DMS153 (cell line): ENCODE measurements around the gene ESYT2.
A peak's percentile ranks its signal among the peaks of the same experiment; 100 is the strongest.

ENCODE experiments used
- DNase-seq: peaks from one replicate; lab custom pipeline; 2025; lab: John Stamatoyannopoulos, UW

The ESYT2 gene

DNA sequence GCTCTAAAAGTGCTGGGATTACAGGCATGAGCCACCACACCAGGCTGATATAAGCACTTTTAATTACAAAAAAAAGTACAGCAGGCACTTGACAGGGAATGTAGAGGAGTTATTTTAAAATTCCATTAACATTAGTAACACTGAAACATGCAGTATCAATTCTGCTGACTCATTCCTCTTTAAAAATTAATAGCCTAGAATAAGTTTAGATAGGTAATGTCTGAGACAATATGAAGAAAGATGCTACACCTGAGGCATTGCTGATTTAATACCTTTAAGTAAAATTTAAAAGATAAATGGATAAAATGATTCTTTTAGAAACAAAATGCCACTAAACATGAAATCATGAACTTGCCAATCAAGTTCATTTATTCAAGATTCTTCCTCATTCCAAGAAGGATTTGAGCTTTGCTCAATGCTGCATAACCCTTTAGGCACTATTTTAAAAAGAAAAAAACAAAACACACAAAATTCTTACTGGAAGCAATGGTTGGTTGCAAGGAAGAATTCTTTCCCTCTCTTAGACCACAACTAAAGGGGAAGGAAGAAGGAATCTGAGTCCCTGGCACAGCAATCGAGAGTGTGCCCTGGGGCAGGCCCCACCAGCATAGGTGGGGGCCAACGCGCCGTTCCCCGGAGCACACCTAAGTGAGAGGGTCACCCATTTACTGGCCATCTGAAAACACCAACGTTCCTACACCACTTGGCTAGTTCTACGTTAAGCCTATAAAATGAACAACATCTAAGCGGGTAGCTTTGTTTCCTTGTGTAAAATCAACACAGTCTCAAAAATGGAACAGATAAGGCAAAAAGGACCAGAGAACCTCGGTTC lies 26.6 kb downstream of the ESYT2 start:
- no peak for DNase-seq

DNA sequence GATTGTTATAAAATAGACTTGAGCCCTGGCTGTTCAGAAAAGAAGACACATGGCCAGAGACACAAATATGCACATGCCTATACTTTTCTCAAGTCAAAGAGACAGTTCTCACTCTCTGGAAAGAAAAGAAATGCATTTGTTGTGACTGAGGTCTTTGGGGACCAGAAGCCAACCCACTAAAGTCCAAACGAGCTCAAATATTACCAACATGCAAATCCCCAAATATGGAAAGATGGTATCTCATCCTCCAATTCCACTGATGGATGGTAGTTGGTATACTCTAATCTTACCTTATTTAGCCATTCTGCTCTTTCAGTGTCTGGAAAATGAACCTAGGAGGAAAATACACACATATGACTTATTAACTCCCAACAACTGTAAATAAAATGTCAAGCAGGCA lies 30.6 kb downstream of the ESYT2 start:
- DNase-seq, result no peak

DNA sequence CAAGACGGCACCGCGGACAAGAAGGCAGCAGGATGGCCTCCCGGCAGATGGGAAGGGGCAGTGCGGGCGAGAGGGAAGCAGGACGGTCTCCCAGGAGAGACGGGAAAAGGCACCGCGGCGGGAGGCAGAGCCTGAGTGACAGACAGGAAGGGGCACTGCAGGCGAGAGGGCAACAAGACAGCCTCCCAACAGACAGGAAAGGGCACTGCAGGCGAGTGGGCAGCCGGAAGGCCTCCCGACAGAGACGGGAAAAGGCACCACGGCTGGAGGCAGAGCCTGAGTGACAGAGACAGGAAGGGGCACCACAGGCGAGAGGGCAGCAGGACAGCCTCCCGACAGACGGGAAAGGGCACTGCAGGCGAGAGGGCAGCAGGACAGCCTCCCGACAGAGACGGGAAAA lies 32.6 kb downstream of the ESYT2 start:
- DNase-seq, result no peak

DNA sequence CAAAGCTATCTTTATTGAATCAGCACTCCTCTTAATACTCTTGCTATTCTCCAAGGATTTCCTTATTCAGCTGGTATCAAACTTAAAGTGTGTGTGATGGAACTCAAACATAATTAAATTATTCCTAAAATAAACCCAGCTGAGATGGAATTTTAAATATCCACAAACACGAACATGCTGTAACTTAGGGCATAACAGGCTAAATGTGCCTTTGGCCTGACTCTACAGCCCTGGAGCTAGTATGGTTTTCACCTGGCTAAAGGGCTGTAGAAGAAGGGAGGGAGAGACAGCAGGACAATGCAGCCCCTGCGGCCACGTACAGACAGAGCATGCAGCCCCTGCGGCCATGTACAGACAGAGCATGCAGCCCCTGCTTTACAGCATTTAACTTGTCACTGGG lies 34.0 kb downstream of the ESYT2 start:
- no peak for DNase-seq

DNA sequence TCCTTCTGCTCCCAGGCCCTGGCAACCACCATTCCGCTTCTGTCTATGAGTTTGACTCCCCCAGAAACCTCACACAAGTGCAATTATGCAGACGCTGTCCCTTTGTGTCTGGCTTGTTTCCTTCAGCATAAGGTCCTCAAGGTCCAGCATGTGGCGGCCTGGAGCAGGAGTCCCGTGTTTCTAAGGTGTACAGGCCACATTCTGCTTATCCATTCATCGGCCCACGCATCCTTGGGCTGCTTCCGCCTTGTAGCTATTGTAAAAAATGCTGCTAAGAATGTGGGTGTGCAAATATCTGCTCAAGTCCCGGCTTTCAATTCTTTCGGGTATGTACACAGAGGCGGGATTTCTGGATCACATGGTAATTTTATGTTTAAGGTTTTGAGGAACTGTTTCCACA lies 38.2 kb downstream of the ESYT2 start:
- no peak for DNase-seq

DNA sequence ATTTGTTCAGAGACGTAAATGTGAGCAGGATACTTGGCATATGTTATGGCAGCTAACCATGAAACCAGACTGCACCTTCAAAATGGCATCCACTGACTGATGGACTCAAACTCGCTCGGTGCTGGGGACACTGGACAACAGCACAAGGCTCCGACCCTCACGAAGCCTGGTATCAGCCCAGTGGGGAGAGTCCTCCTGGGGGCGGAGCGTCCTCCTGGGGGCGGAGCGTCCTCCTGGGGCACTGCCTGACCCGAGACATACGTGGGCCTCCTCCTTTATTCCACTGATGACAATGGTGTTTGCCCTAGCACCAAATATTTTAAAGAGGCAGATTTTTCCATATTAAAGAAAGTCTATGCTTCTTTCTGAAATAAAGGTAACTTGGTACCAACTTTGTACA lies 39.5 kb downstream of the ESYT2 start:
- DNase-seq, result no peak

DNA sequence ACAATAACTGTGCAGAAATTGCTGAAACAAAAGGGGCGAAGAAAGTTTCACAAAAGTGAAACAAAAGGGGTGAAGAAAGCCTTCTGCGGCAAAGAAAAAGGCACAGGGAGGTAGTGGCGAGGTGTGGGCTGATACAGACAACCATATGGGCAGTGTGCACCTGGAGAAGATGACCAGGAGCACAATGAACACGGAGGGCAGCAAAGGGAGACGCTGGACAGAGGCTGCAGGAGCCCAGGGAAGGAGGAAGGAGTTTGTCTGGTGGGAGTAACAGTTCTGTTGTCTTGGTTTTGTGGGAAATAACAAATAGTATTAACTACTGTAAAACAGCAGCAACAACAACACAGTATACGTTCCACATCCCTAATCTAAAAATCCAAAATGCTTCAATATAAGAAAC lies 42.4 kb downstream of the ESYT2 start:
- DNase-seq, result no peak

DNA sequence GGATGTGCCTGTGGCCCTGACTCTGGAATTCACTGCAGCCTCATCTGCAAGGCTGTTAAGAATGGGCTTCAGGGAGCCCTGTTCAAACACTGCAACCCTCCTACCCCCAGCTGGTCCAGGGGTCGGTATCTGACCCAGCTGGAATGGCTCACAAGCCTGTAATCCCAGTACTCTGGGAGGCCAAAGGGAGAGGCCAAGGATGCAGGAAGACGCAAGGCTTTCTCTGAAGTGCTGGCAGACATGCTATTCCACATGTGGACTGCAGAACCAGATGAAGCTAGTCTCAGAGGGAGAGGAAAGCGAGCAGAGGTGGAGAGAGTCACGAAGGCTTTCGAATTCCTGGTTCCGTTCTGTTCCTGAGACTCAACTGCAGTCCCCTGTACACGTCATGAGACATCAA lies 45.0 kb downstream of the ESYT2 start:
- no peak for DNase-seq

DNA sequence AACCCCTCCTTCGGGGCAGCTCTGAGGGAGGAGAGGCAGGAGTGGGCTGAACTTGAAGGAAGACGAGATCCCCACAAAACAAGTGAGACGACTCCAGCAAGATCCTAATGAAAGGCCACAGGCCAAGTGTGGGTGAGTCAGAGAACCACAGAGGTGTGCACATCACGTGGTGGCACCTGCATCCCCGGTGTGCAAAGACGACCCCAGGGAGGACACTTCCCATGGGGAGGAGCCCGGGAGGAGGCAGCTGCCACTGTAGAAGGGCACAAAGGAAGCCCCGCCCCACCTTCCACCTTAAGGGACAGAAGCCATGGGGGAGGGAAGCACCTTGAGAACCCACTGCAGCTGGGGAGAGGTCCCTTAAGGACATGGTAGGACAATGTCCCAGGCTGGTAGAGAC lies 45.7 kb downstream of the ESYT2 start:
- no peak for DNase-seq

DNA sequence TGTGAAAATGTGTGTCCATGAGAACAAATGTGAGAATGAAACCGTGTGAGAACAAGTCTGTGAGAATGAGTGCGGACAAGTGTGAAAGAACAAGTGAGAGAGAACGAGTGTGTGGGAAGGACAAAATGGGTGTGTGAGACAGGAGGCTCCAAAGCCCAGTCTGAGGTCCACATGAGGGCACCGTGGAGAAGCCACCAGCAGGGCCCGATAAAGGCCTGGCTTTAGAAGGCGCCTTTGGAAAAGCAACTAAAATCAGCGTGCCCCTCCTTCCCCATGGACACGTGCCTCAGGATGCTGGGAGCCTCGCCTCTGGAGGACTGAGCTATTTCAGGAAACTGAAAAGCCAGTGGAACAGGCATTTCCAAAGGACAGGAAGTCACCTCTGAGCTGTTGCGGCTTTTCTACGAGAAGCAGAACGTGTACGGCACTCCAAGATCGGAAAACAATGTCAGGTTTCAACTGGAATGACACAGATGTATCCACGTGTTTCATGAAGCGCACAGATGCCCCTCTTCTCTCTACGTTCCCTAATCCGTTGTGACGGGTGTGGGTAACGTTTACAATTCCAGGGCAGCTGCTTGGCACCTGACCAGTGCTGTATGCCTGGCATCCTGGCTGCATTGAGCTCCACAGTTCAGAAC lies 46.4 kb downstream of the ESYT2 start:
- peak; percentile 75 for DNase-seq

DNA sequence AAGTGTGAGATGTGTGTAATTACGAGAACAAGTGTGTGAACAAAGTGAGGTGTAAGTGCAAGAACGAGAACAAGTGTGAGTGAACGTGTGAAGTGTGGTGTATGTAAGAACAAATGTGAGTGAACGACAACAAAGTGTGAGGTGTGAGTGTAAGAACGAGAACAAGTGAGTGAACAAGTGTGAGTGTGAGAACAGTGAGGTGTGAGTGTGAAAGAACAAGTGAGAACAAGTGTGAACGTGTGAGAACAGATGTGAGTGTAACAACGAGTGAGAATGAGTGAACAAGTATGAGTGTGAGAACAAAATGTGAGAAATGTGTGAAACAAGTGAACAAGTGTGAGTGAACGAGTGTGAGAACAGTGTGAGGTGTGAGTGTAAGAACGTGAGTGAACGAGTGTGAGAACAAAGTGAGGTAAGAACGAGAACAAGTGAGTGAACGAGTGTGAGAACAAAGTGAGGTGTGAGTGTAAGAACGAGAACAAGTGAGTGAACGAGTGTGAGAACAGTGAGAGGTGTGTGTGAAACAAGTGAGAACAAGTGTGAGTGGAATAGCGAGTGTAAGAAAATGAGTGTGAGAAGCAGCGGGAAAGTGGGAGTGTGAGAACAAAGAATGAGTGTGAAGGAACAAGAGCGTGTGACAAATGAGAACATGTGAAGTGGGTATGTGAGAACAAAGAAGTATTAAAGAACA lies 47.2 kb downstream of the ESYT2 start:
- no peak for DNase-seq

DNA sequence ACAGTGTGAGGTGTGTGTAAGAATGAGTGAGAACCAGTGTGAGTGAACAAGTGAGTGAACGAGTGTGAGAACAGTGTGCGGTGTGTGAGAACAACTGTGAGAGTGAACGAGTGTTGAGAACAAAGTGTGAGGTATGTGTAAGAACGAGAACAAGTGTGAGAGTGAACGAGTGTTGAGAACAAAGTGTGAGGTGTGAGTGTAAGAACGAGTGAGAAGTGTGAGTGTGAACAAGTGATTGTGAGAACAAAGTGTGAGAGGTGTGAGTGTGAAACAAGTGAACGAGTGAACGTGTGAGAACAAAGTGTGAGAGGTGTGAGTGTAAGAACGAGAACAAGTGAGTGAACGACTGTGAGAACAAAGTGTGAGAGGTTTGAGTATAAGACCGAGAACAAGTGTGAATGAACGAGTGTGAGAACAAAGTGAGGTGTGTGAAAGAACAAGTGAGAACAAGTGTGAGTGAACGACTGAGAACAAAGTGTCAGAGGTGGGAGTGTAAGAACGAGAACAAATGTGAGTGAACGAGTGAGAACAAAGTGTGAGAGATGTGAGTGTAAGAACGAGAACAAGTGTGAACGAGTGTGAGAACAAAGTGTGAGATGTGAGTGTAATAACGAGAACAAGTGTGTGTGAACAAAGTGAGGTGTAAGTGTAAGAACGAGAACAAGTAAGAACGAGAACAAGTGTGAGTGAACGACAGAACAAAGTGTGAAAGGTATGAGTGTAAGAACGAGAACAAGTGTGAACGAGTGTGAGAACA lies 47.9 kb downstream of the ESYT2 start:
- DNase-seq, result no peak

DNA sequence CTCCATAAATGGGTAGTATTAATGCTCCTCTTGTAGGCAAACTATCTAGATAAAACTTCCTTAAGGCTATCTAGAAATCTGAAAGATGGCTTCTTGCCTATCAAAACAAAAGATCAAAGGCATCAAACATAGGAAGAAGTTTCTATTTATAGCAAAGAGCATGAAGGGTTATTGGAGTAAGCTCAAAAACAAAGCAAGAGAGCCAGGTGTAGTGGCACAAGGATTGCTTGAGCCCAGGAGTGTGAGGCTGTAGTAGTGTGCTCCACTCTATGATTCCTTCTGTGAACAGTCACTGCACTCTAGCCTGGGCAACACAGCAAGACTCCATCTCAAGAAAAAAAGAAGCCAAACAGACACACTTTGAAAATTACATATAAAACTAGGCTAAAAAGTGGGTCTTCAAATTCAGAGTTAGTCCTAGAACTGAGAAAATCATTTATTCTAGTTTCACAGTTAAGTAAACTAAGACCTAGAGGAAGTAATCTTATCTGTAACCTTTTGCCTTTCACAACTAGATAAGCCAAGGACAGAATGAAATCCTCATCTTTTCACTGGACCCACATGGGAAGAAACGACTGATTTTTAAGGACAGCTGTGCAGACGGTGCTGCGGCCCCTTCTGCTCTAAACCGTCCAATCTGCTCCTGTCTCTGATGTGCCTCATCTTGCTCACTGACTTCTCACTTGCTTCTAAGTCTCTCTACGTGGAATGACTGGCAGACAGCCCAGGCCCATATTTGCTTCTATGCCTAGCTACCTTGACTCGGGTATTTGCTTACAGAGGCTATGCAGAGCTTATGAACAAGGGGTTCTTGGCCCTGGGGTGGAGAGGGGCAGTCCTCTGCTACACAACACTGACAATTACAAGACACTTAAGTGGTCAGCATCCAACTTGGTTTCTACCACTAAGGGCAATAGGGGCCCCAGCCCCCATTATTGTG lies 50.0 kb downstream of the ESYT2 start:
- no peak for DNase-seq

DNA sequence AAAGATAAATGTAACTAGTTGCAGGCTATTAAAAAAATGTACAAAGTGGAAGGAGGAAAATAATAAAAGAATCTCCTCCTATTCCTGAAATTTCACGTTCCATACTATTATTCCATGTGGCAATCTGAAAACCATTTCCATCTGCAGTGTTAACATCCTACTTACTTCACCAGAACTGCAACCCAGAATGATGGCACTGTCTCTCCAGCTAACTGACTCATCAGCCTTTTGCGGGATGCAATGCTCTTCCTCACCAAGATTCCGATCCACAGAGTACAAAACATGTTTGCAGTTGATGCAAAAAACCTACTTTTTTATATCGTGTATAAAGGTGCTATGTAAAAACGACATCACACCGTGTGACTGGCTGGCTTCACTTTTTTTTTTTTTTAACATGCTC lies 50.8 kb downstream of the ESYT2 start:
- no peak for DNase-seq

DNA sequence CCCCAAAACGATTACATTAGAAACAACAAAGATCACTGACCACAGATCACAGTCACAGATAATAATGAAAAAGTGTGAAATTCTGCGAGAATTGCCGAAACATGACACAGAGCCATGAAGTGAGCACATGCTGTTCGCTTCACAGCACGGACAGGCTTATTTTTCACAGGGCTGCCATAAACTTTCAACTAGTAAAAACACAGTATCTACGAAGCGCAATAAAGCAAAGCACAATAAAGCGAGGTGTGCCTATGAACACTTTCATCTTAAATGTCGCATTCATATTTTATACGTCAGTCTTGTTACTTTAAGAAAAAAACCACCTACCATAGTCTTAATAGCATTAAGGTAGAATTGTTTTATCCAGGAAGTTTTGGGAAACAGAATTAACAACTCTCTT lies 51.5 kb downstream of the ESYT2 start:
- DNase-seq, result no peak

DNA sequence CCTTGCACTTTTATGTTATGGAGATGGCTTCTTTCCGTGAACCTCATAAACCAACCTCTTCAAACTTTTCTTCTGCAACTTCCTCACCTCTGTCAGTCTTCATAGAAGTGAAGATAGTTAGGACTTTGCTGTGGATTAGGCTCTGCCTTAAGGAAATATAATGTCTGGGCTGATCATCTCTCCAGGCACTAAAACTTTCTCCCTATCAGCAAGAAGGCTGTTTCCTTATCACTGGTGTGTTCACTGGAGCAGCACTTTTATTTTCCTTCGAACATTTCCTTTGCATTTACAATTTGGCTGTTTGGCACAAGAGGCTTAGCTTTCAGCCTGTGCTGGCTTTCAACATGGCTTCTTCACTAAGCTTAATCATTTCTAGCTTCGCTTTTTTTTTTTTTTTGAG lies 52.8 kb downstream of the ESYT2 start:
- no peak for DNase-seq

DNA sequence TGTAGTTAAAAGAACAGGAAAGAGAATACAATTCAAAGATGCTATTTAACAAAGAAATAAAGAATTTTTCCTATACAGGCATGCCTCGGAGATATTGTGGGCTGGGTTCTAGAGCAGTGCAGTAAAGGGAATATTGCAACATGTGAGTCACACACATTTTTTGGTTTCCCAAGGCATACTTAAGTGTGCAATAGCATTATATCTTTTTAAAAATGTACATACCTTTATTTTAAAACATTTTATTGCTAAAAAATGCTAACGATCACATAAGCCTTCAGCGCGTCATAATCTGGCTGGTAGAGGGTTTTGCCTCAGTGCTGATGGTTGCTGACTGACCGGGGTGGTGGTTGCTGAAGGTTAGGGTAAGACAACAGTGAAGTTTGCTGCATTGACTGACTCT lies 54.4 kb downstream of the ESYT2 start:
- no peak for DNase-seq

DNA sequence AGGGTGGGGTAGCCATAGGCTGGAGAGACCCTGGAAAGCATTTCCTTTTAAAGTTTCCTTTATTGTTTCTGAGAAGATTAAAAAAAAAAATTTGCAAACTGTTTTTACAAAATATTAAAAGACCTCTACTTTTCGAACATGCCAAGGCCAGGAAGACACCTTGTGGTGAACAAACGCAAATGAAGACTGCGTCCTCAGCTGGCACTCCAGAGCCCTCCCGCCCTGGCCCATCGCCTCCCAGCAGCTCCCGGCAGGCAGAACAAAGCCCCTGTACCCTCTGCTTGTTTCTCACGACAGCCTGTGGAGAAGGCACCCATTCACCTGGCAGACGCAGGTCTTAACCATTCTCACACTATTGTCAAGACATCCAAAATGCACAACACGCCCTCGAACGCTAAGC lies 56.4 kb downstream of the ESYT2 start:
- no peak for DNase-seq

DNA sequence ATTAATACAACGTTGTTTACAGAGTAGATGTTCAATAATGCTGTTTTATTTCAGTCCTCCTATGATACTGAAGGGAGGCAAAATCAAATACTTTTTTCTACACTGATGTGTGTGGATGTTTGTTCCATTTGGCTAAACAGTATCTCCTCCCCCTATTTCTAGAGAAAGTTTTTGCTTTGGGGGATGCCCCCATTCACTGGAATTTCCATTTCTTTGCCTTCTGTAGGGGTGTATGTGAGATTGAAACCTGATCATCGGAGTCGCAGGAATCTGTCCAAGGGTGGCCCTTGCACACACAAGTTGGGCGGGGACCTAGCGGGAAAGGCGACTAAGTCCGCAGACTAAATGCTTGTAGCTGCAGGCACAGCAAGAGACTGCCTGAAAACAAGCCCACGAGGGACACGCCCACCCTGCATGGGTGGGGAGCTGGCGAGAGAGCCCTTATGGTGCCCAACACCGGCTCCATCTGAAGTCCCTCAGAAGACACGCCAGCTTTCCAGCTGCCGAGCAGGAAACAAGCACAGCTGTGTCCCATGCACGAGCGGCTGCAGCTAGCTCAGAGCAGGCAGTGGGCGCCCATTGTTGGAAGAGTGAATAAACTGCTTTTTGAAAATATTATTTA lies 58.0 kb downstream of the ESYT2 start:
- DNase-seq, result no peak

DNA sequence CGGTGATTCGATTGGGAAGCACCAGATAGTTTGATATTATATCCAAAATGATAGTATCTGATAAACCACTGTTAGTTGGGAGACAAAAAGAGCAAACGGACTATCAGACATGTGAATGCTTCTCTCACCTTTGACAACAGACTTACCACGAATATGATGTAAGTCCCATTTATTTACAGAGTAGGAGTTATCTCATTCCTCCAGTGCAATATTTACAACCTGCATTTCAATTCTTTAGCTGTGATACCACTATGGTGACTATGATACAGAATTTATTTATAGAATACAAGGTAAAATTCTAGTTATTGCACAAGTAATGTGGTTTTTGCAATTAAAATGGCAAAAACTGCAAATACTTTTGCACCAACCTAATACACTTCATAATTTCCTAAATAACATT lies 61.6 kb downstream of the ESYT2 start:
- no peak for DNase-seq
